ENCODE results near the gene PI16. TPM values are rescaled to one million over a fixed set of nuclear protein-coding genes. Genes with fewer than 3 reads are reported as not detected.
A peak's percentile ranks its signal among the peaks of the same experiment; 100 is the strongest.

The PI16 gene
- polyA plus RNA-seq, 3 donors = 0.22 TPM; not detected in 2

GRCh38 chr6:36936824-36937223, 17.7 kb upstream of the PI16 start:
- Histone ChIP-seq H3K4me2 (replicated peaks; ENCODE audit: extremely low read depth, low read length, poor library complexity, severe bottlenecking) (no peak overlapping the region), H3K9me3 (replicated peaks in 1 of 2; ENCODE audit: control insufficient read depth in 1 of 2, insufficient read depth in 1 of 2, low read length in 2 of 2) (no peaks in the 10 kb centered on the region), H3K27me3 (ENCODE audit: control insufficient read depth in 2 of 2, insufficient read depth in 2 of 2, low read length in 2 of 2) (peaks cover 0 to 2% of the 10 kb centered on the region in 2 donors), H2AFZ (ENCODE audit: insufficient read depth, low read depth, low read length, poor library complexity, severe bottlenecking) (no peak overlapping the region), H3K27ac (ENCODE audit: low read depth in 1 of 2, low read length in 2 of 2) (no peak overlapping the region), H3K4me1 (ENCODE audit: control insufficient read depth in 1 of 2, insufficient read depth in 2 of 2, low read length in 2 of 2) (no peaks in the 10 kb centered on the region), H3K79me2 (ENCODE audit: insufficient read depth, low read length) (no peaks in the 10 kb centered on the region), H4K20me1 (ENCODE audit: insufficient read depth, low read length) (no peaks in the 10 kb centered on the region), H3K4me3 (replicated peaks in 1 of 3; ENCODE audit: low read depth in 2 of 3, low read length in 3 of 3) (no peak overlapping the region), H3K36me3 (replicated peaks in 1 of 2; ENCODE audit: control insufficient read depth in 1 of 2, insufficient read depth in 2 of 2, low read length in 2 of 2) (no peaks in the 10 kb centered on the region), H3K9ac (ENCODE audit: insufficient read depth, low read length, poor library complexity, severe bottlenecking) (no peak overlapping the region)
- Mint-ChIP-seq H3K27ac (no peak overlapping the region), H3K4me3 (peak overlapping the region in 1 of 2 donors; percentile 10), H3K9me3 (peaks cover 0 to 8% (median 2%) of the 10 kb centered on the region in 7 donors), H3K4me1 (no peaks in the 10 kb centered on the region), H3K36me3 (no peaks in the 10 kb centered on the region), H3K27me3 (ENCODE audit: low read depth in 3 of 3) (peaks cover 10 to 15% (median 13%) of the 10 kb centered on the region in 3 donors)
- no peak for TF ChIP-seq CTCF (IDR thresholded peaks at IDR 0.05)
- WGBS (ENCODE audit: insufficient coverage) = 97% methylated on average over 5 of the region's 5 CpGs
- DNase-seq = no peak
- intact Hi-C loops (cut with micrococcal nuclease) = no loop called here

GRCh38 chr6:36937896-36938295, 16.6 kb upstream of the PI16 start:
- TF ChIP-seq CTCF (IDR thresholded peaks at IDR 0.05) = no peak
- no peaks in the 10 kb centered on the region for H3K36me3 ChIP-seq (replicated peaks in 1 of 2; ENCODE audit: control insufficient read depth in 1 of 2, insufficient read depth in 2 of 2, low read length in 2 of 2)
- no peaks in the 10 kb centered on the region for H3K9me3 ChIP-seq (replicated peaks in 1 of 2; ENCODE audit: control insufficient read depth in 1 of 2, insufficient read depth in 1 of 2, low read length in 2 of 2)
- Mint-ChIP-seq H3K9me3 (peaks cover 0 to 8% (median 2%) of the 10 kb centered on the region in 7 donors), H3K27ac (no peak overlapping the region), H3K4me3 (no peak overlapping the region), H3K27me3 (ENCODE audit: low read depth in 3 of 3) (peaks cover 10 to 18% (median 10%) of the 10 kb centered on the region in 3 donors), H3K4me1 (no peaks in the 10 kb centered on the region), H3K36me3 (no peaks in the 10 kb centered on the region)
- H4K20me1 ChIP-seq (ENCODE audit: insufficient read depth, low read length) = no peaks in the 10 kb centered on the region
- WGBS (ENCODE audit: insufficient coverage) = 98% methylated on average over 4 of the region's 6 CpGs
- no peak for DNase-seq
- no peak overlapping the region for H3K27ac ChIP-seq (ENCODE audit: low read depth in 1 of 2, low read length in 2 of 2)
- H3K4me2 ChIP-seq (replicated peaks; ENCODE audit: extremely low read depth, low read length, poor library complexity, severe bottlenecking) = no peak overlapping the region
- no peak overlapping the region for H3K4me3 ChIP-seq (replicated peaks in 1 of 3; ENCODE audit: low read depth in 2 of 3, low read length in 3 of 3)
- no peak overlapping the region for H3K9ac ChIP-seq (ENCODE audit: insufficient read depth, low read length, poor library complexity, severe bottlenecking)
- no peak overlapping the region for H2AFZ ChIP-seq (ENCODE audit: insufficient read depth, low read depth, low read length, poor library complexity, severe bottlenecking)
- no peaks in the 10 kb centered on the region for H3K4me1 ChIP-seq (ENCODE audit: control insufficient read depth in 1 of 2, insufficient read depth in 2 of 2, low read length in 2 of 2)
- peaks cover 0 to 2% of the 10 kb centered on the region in 2 donors for H3K27me3 ChIP-seq (ENCODE audit: control insufficient read depth in 2 of 2, insufficient read depth in 2 of 2, low read length in 2 of 2)
- intact Hi-C loops (cut with micrococcal nuclease) = no loop called here
- H3K79me2 ChIP-seq (ENCODE audit: insufficient read depth, low read length) = no peaks in the 10 kb centered on the region

All from CD14-positive monocyte (primary cell).